Middle frontal gyrus (tissue), 1 donor: ENCODE data around the gene FCRL5.

ENCODE experiments used
- DNase-seq: peaks from one replicate; pipeline ENCODE4 v3.0.0-alpha.2; 2015; ENCODE audit warnings: low spot score; ENCODE audit errors: extremely low spot score

Gene FCRL5

DNA sequence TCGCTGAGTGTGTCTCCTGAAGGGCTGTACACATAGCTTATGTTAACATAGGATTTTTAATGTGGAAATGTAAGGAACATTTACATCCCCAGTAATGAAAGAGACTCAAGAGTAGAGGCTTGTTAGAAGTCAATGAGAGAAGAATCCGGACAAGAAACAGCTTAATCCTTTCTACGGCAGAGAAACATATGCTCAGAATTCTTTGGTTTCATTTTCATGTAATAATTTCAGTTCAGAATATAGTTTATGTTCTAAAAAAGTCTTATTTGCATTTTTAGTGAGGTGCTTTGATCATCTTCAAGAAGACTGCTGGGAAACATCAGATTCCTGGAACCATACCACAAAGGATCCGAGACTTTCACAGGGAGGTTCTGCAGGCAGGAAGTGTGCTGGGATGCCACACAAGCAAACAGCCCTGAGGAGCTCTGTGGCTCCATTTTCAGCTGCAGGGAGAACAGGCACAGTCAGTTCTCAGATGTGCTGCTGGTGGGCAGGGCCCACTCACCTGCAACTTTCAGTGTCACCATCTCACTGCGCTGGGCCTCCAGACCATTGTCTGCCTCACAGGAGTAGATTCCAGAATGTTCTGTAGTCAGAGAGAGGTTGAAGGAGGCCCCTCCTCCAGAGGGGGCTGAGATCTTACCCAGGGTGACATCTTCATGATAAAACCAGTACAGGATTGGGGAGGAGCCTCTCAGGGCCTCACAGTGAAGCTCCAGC lies 28.4 kb downstream of the FCRL5 start:
- DNase-seq = no peak

DNA sequence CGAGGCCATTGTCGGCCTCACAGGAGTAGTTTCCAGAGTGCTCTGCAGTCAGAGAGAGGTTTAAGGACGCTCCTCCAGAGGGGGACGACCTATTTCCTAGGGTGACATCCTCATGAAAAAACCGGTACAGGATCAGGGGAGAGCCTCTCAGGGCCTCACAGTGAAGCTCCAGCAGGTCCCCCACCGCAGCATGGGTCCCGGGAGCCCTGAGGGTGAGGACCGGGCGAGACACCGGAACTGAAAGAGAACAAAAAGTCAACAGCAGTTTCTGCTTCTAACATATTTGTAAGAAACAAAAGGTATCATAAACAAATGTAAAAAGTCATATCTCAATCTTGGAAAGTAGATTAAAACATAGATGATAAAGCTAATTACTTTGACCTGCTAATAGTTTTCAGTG lies 31.3 kb downstream of the FCRL5 start:
- DNase-seq = no peak

DNA sequence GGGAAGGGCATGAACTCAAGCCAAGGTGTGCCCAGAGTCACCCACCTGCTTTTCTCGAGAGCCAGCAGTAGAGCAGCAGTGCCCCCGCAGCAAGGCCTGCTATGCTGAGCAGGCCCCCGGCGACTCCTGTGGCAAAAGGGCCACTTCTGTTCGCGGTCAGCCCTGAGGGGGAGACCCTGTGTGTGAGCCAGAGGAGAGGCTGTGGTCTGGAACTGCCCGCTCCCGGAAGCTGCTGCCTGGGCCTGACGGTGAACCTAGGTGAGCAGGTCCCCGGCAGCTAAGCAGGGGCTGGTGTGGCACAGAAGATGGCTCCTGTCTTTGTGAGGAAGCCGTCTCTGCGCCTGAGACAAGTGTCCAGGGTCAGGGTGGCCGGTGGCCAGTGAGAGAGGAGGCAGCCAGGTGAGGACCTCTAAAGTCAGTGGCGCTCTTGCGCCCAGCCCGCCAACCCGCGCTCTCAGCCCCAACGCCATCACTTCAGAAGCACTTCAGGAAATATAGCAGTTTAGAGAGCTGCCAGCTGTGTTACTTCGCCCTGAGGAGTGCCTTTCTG lies 31.9 kb downstream of the FCRL5 start:
- DNase-seq = no peak

DNA sequence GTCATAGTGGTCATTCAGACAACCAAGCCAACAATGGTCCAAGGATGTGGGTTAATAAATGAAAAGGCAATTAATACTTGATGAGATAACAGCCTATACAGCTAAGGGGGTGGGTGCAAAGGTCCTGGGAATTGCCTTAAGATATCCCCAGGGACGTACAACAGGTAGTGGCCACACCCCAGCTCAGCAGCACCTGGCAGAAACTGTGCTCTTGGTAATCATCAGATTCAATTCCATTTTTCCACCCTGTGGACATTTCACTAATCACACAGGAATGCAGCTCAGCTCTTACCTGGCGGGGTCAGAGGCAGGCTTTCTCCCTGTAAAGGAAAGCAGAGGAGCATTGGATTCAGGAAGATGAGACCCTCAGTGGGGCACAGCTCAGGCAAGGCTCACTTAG lies 32.9 kb downstream of the FCRL5 start:
- no peak for DNase-seq

DNA sequence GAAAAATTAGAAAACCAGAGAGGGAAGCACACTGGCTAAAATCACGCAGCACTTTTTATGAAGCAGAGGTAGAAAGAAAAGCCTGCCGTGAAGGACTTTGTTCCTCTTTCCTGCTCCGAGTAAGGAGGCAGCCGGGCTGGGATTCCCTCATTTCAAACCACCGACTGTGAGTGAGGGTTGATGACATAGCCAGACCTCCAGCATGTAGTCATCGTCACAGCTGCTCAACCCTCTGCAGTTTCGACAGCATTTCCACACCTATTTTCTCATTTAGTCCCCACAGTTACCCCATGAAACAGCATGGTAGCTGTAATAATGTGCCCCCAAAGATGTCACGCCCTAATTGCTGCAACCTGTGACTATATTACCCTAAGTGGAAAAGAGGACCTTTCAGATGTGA lies 35.3 kb downstream of the FCRL5 start:
- DNase-seq = no peak

DNA sequence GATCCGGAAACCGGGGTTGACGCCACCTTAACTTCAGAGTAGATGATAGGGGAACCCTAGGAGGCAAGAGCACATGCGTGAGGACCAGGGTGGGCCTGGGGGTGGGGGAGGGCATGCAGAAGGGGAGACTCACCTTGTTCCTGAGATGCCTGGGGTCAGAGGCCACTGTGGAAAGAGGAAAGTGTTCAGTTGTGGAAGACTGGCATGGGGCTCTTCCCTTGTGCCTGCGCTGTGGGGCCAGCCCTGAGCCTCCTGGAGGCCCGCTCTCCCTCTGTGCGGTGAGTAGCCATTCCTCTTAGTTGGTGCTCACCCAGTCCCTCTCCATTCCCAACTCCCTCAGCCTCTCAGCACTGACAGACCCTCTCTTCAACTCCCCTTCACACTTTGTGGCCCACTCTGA lies 36.6 kb downstream of the FCRL5 start:
- DNase-seq = no peak

DNA sequence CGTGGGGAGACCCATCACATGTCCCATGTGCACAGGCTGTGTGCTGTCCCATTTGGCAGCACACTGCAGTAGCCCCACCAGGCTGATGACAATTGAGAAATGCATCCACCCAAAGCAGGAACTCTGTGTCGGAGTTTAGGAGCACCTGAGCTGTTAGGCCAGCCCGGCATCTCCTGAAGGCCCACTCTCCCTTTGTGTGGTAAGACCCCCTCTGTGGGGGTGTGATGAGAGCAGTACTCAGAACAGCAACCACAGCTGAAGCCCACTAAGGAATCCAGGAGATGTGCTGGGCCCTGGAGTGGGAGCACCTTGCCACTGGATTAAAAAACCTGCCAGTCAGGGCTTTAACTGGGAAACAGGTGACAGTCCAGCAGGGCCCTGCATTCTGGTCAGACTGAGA lies 37.2 kb downstream of the FCRL5 start:
- no peak for DNase-seq

DNA sequence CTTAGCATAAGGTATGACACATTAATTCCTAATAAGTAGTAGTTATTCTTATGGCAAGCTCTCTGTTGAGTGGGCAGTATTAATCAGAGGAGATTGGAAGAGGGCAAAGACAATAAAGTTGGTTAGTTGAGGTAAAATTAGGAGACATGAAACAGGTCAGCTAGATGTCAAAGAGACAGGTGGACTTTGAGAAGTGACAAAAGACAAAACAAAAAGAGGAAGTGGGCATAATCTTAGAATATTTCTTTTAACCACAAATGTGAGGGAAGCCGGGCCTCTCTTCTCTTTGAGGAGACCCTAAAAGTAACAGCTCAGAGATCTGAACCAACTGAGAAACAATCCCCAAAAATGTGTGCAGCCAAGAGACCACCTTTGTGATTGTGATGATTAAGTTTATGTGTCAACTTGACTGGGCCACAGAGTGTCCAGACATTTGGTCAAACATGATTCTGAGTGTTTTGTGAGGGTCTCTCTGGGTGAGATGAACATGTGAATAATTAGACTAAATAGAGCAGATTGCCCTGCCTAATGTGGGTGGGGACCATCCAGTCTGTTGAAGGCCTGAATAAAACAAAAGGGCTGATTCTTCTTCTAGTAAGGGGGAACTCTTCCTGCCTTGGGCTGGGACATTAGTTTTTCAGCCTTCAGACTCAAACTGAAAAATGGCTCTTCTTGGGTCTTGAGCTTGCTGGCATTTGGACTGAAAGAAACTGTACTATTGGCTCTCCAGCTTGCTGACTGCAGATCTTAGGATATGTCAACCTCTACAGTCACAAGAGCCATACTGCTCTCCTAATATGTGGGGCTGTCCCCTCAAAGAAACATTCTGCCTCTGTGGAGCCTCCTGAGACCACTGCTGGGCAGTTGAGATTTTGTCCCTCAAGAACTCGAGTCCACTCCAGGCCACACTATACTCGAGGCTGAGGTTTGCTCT lies 40.0 kb downstream of the FCRL5 start:
- DNase-seq = no peak

DNA sequence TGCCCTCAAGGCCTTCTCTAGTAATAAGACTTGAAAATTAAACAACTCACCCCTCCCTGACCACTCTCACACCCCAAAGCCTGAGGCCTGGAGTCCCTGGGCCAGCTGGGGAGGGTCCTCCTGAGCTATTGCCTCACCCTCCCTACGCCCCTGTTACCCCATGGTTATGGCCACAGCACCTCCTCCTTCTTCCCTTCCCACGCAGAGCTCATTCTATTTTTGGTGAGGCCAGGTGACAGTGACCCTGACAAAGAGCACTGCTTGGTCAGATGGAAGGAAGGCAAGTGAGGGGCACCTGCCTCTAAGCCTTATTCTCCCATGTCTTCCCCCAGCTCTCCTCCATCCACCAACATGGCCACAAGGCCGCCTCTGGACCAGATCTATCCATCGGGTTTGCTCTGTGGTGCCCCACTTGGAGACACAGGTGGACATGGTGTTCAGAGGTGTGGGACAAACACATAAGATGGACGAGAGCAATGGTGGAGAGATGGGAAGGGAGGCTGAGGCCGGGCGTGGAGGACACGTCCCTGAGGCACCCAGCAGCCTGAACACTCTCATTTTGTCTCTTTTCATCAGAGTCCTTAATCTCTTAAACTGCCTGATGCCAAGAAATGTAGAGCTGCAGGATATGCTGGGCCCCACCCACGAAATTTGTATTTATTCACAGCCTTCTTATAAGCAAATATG lies 42.6 kb downstream of the FCRL5 start:
- no peak for DNase-seq

DNA sequence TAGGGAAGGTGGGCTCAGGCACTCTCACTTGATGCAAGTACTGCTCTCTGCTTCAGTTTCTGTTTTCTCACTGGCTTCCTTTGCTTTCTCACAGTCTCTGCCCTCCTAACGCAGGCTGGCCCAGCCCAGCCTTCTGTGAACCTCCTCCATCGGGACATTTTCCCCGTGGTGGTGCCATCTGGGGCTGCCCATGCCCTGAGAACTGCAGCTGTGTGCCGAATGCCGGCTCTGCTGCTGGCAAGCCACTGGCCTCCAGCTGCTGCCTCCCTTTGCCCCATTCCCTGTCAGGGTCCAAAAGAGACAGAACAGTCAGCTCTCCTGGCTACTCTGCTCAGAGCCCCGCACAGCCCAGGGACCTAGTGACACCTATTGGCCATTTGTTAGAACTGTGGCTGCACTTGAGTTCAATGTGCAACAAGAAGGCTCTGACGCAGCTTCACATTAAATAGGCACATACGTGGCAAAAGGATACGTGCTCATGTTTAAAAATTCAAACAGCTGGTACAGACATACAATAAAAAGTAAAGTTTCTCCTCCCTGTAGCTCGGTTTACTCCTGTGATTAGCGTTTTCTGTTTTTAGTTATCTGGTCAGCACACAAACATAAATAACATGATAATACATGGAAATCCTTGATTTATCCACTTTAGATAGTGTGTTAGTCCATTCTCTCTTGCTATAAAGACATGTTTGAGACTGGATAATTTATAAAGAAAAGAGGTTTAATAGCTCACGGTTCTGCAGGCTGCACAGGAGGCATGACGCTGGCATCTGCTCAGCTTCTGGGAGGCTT lies 46.6 kb downstream of the FCRL5 start:
- peak; percentile 40 for DNase-seq

DNA sequence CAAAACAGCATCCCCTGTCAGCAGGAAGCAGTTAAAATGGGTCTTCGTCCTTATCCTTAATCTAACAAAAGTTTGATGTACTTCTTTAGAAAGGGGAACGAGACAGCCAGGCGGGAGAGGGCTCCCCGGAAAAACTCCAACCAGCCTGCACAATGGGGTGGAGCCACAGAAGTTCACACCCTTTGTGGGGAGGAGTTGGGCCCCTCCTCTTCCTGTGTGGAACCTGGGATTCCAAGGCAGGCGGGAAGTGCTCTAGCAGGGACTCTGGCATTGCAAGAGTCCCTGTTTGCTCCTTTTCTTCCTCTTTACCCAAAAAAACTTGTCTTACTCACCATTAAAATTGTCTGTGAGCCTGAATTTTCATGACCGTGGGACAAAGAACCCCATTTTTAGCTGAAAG lies 47.7 kb downstream of the FCRL5 start:
- no peak for DNase-seq

DNA sequence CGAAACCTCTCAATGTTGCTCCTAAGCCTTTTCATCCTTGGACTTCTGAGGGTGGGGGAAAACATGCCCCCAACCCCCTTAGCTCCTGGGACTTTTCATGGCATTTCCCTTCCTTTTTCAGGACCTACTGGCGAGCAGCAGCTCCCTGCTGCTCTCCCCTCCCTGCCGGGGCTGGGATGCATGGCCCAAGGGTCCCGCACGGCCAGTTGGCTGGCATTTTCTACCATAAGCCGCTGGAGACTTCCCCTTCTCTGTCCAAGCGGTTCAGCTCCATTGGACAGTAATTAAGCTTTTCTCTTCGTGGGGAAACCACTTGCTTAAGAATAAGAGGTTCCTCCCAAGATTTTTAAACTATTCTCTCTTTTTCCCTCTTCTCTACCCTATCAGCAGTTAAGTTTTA lies 52.8 kb downstream of the FCRL5 start:
- DNase-seq = no peak

DNA sequence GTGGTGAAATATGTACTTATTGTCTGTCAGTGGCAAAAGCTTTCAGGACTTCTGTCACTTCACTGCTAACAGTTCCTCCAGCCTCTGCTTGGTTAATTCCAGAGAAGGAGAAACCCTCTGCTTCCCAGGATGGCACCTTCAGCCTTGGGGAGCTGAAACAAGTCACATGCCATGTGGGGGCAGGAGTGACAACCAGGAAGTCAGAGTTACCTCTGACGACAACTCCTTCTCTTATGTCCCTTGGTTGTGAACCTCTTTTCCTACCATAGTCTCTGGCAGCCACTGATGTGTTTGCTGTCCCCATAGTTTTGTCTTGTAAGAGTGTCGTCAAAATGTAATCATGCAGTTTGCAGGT lies 53.6 kb downstream of the FCRL5 start:
- DNase-seq = no peak

DNA sequence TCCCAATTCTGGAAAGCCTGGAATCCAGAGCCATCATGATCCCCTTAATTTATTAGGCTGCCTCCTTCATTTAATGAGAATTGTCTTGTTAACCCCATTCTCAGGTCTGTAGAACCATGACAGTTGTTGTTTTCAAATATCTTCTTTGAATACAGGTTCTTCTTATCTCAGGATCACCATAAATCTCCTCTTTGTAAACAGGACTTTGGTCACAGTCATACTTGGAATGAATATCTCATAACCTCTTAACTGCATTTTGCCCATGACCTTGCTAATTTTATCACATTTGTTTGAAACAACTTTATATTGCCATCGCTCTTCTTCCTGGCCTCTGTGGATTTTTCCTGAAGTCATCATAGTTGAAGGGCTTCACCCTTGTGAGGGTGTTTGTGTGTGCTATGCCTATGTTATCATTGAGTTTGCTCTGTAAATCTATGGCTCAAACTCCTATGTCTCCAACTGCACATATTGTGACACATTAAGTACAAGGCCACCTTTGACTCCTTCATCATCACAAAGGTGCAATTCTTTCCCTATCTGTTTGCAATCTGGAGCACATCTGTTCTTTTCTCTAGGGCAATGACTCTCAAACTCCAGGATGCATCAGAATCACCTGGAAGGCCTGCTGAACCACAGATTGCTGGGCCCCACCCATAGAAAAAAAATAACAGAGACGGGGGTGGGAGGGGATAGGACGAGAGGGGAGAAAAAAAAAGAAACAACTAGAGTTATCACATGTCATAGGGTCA lies 54.2 kb downstream of the FCRL5 start:
- no peak for DNase-seq

DNA sequence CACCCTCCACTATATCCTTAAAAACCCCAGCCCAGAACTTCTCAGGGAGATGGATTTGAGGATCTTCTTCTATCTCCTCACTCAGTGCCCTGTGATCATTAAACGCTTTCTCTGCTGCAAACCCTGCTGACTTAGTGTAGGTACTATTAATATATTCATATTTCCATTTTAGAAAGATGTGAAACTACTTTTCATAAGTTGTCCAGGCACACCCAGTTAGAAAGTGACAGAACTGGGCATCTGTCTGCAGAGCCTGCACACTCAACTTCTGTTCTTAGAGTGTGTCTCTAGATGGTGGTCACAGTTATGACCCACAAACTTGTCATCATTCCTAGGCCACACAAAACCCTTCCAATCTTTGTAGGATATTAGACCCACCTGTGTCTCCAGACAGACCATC lies 55.0 kb downstream of the FCRL5 start:
- DNase-seq = no peak

DNA sequence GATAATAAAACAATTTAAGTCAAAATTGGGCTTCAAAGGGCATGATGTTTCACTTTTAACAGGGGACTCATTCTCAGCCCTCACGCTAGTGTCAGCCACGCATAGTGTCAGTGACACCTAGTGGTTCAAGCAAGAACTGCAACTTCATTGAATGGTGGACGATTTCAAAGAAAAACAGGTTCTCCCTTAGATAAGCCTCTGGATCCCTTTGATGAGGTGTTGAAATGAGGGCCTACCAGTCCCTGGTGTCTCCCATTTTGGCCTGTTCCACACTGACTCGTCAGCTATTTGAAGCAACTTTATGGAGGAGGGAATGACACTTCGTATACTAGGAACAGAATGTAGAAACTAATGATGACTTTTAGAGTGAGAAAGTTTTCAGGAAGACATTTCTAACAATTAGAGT lies 56.2 kb downstream of the FCRL5 start:
- no peak for DNase-seq

DNA sequence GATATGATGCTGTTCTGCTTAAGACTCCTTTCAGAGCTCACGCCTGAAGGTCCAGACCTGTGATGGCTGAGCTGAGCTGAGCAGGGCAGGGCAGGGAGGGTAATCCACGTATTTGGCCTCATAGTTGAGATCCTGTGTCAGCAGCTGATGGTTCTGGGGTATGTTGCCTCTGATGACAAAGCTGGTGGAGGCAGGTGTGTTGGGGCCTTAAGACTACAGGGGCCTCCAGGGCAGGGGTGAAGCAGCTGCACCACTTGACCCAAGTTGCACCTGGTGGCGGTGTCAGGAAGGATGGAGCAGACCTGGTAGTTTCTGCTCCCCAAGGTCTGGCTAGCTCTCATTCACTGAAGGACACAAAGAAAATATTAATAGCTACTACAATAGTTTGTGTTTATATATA lies 57.0 kb downstream of the FCRL5 start:
- no peak for DNase-seq

DNA sequence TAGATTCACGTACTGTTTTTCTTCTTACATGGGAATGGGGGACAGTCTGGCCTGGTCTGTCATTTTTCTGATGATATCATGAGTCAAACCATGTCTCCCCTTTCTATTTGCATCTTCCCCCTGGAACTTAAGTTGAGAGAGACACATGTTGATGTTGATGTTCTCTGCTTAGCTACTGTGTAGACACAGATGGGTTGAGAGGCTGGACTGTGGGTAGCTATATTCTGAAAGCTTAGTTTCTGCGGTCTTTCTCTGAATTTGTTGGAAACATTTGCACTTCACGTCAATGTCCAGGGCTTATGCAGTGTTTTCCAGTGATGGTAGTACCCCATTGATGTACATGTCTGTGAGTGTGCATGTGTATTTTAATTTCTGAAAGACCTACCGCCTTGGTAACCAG lies 58.2 kb downstream of the FCRL5 start:
- DNase-seq = no peak

DNA sequence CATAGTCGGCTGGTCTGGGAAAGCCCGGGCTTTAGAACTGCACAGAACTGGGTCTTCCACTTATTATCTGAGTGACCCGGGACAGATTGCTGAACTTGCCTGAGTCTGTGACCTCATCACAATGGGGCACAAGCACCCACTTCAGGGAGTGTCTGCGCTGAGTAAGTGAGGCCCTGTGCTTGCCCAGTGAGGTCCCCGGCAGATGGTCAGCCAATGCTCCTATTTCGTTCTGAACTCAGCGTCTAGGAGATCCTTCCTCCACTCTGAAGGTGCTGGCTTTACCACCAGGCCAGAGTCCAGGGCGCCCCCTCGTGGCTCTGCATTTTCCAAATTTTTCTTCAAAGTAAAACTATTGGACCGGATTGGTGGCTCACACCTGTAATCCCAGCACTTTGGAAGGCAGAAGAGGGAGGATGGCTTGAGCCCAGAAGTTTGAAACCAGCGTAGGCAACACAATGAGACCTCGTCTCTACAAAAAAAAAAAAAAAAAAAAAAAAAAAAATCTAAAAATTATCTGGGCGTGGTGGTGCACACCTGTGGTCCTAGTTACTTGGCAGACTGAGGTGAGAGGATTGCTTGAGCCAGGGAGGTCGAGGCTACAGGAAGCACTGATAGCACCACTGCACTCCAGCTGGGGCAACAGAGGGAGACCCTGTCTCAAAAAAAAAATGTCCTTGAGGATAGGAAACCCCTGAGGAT lies 61.7 kb downstream of the FCRL5 start:
- DNase-seq = no peak

DNA sequence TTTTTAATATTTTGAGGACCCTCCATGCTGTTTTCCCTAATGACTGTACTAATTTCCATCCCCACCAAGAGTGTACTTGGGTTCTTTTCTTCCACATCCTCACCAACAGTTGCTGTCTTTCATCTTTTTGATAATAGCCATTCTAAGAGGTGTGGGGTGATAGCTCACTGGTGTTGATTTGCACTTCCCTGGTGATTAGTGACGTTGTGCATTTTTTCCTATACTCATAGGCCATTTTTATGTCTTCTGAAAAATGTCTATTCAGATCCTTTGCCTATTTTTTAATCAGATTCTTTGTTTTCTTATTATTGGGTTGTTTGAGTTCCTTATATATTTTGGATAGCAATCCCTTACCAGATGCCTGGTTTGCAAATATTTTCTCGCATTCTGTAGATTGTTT lies 64.2 kb downstream of the FCRL5 start:
- no peak for DNase-seq
